GM21360 (cell line): ENCODE measurements around the gene HAS3.
"Not testable (repeated sequence)": the region's sequence is repeated elsewhere in the genome, so short reads cannot be mapped to it uniquely, and the experiment has no call there.

Source experiments
- ATAC-seq: cut with Tn5 transposase; IDR thresholded peaks from one replicate; pipeline ENCODE4 v1.9.1; 2021; ENCODE audit warnings: mild to moderate bottlenecking, moderate library complexity; ENCODE audit not compliant: unreplicated experiment

The HAS3 gene

DNA sequence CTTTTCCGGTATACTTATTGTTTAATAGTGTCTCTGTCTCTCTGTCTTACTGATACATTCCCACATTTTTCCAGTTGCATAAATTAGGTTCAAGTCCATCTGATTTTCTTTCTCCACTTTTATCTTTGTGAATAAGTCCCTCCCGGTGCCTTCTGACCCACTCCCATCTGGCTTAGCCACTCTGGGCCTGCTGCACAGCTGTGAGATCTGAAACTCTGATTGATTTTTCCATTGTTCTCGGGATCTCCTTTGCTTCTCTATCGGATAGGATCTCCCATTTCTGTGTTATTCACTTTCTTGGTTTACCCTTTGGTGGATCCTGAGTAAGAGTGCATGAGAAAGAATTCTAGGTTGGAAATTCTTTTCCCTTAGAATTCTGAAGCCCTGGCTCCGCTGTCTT lies 35.6 kb downstream of the HAS3 start:
- no peak for ATAC-seq

DNA sequence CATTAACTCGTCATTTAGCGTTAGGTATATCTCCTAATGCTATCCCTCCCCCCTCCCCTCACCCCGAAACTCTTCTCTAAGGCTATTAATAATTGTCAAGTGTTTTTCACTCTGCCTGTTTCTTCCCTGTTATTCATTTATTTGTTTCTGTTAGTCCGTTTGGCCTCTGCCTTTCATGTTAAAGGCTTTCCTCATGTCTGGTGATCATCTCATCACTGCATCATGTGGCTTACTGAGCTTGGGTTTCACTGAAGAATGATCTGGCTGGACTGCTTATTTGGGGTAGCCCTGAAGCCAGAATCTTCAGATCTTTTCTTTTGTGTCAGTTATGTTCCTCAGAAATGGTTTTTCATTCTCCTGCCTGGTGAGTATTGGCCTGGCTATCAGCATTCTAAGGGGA lies 36.5 kb downstream of the HAS3 start:
- no peak for ATAC-seq

GRCh38 chr16:69143116-69143515 lies 37.7 kb downstream of the HAS3 start:
- no peak for ATAC-seq

GRCh38 chr16:69145658-69146057 lies 40.2 kb downstream of the HAS3 start:
- ATAC-seq: no peak

DNA sequence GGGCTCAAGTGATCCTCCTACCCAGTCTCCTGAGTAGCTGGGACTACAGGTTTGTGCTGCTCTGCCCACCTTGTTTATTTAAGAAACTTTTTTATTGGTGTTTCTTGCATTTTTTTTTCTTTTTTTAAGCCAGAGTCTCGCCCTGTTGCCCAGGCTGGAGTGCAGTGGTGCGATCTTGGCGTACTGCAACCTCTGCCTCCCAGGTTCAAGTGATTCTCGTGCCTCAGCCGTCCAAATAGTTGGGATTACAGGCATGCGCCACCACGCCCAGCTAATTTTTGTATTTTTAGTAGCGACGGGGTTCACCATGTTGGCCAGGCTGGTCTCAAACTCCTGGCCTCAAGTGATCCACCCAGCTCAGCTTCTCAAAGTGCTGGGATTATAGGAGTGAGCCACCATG lies 44.2 kb downstream of the HAS3 start:
- ATAC-seq: not testable (repeated sequence)

GRCh38 chr16:69150146-69150865 lies 44.9 kb downstream of the HAS3 start:
- no peak for ATAC-seq

GRCh38 chr16:69157196-69157595 lies 51.7 kb downstream of the HAS3 start:
- no peak for ATAC-seq

- no peak for ATAC-seq
Observed at GRCh38 chr16:69160192-69160591, 54.7 kb downstream of the HAS3 start.

DNA sequence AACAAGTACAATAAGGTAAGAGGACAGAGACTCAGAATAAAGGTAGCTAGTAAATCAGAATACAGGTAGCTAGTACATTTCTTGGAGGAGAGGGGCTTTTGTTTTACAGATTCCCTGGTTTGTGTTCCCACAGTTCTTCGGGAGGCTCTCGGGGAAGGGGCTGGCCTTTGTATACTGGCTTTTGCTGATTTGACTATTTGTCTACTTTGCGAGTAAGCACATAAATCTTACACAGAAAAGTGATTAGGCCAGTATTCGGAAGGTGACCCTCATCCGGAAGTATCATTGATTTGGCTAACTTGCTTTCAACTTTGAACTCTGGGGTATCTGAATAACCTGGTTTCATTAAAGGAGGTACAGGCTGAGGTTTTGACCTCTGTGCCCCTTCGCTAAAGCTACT lies 60.1 kb downstream of the HAS3 start:
- ATAC-seq: no peak

DNA sequence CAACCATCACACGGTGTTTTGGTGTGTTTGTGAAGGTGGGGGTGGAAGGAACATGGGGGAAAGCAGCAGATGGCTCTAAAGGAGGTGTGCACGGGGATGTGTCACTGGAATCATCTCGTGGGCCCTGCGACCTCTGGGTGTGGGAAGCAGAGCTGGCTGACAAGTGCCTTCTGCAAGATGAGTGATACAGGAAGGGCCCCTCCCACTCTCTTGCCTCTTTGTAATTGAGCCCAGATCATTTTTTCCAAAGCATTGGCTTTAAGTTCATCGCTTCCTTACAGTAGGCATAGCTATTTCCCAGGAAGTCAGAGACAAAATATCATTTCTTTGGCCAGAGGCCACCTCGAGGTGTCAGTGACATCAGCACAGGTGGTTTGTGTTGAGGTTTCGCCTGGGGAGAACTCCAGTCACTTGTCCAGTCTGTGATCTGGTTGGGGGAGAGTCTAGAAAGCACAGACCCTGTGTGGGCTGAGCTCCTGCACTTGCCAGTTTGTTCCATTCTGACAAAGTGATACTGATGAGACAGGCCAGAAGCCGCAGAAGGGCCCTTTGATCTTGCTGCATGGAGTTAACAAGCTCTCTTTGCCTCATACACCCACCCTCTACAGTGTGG lies 60.9 kb downstream of the HAS3 start:
- ATAC-seq: no peak

DNA sequence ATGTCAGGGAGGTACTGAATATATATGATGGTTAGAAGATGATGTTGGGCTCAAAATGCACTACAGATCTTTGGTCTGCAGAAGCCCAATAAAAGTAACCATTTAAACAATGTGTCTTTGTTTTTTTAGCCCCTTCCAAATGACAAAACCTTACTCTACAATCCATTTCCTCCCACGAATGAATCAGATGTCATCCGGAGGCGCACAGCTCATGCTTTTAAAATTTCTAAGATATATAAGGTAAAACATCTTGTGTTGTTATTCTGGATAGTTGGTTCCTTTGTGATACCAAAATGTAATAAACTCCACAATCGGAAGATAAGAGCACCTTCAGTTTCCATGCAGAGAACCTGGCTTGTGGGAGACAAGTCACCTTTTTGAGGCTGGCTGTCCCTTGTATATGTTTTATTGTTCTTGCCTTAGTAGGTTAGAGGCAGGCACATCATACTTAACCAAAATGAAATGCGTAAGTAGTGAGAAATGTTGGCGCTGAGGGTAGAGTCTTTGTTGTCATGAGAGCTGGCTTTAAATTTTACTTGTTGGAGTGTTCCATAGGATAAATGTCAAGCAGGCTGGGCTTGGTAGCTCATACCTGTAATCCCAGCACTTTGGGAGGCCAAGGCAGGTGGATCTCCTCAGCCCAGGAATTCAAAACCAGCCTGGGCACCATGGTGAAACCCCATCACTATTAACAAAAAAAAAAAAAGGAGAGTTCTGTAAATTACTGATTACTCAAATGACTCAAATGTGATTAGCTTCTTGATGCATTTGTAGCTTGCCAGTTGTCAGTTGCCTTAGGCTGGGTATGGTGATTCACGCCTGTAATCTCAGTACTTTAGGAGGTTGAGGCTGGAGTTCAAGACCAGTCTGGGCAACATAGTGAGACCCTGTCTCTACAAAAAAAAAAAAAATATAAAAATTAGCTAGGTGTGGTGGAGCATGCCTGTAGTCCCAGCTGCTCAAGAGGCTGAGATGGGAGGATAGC lies 61.8 kb downstream of the HAS3 start:
- ATAC-seq: no peak
